Gastroesophageal sphincter (tissue), 3 donors: ENCODE measurements around the gene L3MBTL4.

Experiments used
- CTCF ChIP-seq, 4 experiments: fragments of 200-600 bp in 2 of 4; fragments of 450-650 bp in 2 of 4; sonication (generic) in 1 of 4; IDR thresholded peaks; one replicate each; pipeline ENCODE4 v1.5.1; 2017 to 2019; ENCODE audit warnings: antibody characterized with exemption in 4 of 4, mild to moderate bottlenecking in 2 of 4, moderate library complexity in 2 of 4
- POLR2A ChIP-seq, 2 donors: fragments of 450-650 bp; IDR thresholded peaks; one replicate each; pipeline ENCODE4 v1.6.1; 2017; ENCODE audit warnings: antibody characterized with exemption in 2 of 2, mild to moderate bottlenecking in 2 of 2, moderate library complexity in 1 of 2
- POLR2AphosphoS5 ChIP-seq: sonication (generic); formaldehyde crosslinking; IDR thresholded peaks from one replicate; pipeline ENCODE4 v1.6.1; 2017; ENCODE audit warnings: antibody characterized with exemption

DNA sequence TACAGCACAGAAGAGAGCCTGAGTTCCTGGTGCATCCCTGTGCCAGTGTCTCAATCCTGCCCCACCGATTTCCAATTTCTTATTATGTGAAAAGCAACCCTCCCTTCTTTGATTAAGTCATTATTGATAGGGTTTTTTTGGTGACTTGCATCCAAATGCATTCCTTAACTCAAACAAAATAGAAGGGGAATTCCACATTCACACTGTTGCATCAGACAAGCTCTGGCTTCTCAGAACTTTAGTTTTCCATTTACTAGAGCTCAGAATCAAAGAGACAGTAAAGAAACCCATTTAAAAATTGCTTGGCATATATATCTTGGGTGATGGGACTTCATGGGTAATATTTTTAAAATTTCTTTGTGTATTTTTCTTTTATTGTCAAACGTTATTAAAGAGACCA is 505.6 kb downstream of the L3MBTL4 start:
- TF ChIP-seq POLR2A (IDR thresholded peaks at IDR 0.05) = no peak
- TF ChIP-seq CTCF (IDR thresholded peaks at IDR 0.05) = no peak
- TF ChIP-seq POLR2AphosphoS5 = no peak
